ENCODE measurements around the gene PTPRG.

Gene PTPRG

DNA sequence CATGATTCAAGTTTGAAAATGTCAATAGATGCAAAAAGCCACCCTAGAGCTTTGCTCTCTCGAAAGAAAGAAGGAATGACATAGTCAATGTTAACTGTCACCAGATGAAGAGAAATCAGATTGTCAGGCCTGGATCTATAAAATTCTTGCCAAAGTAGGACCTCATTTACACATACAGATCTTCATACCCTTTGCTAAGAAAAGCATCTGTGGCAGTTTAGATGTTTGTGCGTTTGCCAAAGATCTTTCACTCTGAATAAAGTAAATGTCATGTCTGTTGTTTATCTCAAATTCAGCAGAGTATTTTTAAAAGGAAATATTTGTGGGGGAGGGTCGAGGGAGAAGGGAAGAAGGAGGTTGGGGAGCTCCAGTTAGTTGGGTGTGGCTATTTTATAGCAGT lies 692.6 kb downstream of the PTPRG start:
- no peak for DNase-seq (ENCODE audit: extremely low read depth, low read depth)
- TF ChIP-seq, protein P1, sequence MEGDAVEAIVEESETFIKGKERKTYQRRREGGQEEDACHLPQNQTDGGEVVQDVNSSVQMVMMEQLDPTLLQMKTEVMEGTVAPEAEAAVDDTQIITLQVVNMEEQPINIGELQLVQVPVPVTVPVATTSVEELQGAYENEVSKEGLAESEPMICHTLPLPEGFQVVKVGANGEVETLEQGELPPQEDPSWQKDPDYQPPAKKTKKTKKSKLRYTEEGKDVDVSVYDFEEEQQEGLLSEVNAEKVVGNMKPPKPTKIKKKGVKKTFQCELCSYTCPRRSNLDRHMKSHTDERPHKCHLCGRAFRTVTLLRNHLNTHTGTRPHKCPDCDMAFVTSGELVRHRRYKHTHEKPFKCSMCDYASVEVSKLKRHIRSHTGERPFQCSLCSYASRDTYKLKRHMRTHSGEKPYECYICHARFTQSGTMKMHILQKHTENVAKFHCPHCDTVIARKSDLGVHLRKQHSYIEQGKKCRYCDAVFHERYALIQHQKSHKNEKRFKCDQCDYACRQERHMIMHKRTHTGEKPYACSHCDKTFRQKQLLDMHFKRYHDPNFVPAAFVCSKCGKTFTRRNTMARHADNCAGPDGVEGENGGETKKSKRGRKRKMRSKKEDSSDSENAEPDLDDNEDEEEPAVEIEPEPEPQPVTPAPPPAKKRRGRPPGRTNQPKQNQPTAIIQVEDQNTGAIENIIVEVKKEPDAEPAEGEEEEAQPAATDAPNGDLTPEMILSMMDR (IDR thresholded peaks at IDR 0.05; ENCODE audit: low read depth, low read length, missing control alignments): no peak
- no peak overlapping the region for H3K4me3 ChIP-seq (replicated peaks; ENCODE audit: low read depth, low read length)

DNA sequence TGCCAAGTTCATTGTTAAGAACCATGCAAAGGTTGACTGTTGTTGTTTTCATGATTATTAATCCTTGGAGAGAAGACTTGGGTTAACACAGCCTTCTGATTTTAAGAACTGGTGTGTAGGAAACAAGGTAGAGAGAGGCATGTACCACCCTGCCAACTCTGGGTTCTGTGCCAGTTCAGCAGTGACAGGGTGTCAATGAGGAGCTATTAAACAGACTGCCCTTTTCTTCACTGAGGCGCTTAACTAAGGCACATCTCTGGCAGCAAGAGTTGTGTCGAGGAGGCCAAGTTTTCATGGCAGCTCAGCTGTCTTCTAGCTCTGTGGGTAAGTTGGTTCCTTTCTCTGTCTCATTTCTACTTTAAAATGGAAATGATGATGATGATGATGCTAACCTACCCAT lies 694.4 kb downstream of the PTPRG start:
- no peak for DNase-seq (ENCODE audit: extremely low read depth, low read depth)
- H3K4me3 ChIP-seq (replicated peaks; ENCODE audit: low read depth, low read length): no peak overlapping the region
- TF ChIP-seq, protein P1 (IDR thresholded peaks at IDR 0.05; ENCODE audit: low read depth, low read length, missing control alignments): no peak

GRCh38 chr3:62259924-62260323 lies 698.6 kb downstream of the PTPRG start:
- H3K4me3 ChIP-seq (replicated peaks; ENCODE audit: low read depth, low read length): no peak overlapping the region
- DNase-seq (ENCODE audit: extremely low read depth, low read depth): no peak
- TF ChIP-seq, protein P1 (IDR thresholded peaks at IDR 0.05; ENCODE audit: low read depth, low read length, missing control alignments): no peak

DNA sequence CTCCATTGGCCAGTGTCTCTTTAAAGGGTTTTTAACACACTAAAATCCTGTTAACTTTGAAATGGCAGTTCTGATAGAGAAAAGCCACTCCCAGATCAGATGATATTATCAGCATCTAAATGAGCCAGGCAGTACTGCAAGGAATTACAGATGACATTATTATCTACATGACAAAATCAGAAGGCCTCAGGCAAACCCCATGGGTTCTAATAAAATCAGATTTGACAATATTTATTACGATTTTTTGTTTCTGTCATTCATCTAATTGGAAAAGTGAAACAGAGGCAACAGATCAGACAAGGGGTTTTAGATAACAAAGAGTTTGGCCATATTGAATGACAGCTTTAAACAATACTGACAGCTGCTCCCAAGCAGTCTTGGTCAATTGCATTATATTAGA lies 699.3 kb downstream of the PTPRG start:
- no peak for DNase-seq (ENCODE audit: extremely low read depth, low read depth)
- no peak overlapping the region for H3K4me3 ChIP-seq (replicated peaks; ENCODE audit: low read depth, low read length)
- TF ChIP-seq, protein P1 (IDR thresholded peaks at IDR 0.05; ENCODE audit: low read depth, low read length, missing control alignments): no peak

DNA sequence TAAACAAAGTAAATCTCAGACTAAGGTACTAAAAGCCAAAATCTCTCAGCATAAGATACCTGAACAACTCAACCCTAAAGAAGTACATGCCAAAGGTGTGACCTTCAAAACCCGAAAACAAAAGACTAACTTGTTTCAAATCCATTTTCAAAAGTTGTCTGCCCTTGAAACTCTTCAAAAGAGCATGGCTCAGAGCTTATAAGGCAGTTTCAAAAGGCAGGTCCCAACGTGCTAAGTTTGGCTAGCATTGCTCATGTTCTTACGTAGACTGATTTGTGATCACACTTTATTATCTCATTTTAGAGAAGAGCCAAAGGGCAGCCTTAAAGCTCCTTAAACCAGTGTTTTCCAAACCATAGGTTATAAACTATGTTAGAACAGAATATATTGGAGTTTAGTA lies 699.8 kb downstream of the PTPRG start:
- TF ChIP-seq, protein P1 (IDR thresholded peaks at IDR 0.05; ENCODE audit: low read depth, low read length, missing control alignments): no peak
- no peak for DNase-seq (ENCODE audit: extremely low read depth, low read depth)

GRCh38 chr3:62261736-62262135 lies 700.4 kb downstream of the PTPRG start:
- H3K4me3 ChIP-seq (replicated peaks; ENCODE audit: low read depth, low read length): no peak overlapping the region
- TF ChIP-seq, protein P1 (IDR thresholded peaks at IDR 0.05; ENCODE audit: low read depth, low read length, missing control alignments): no peak
- DNase-seq (ENCODE audit: extremely low read depth, low read depth): no peak

More for the DNA sequence above, 699.8 kb downstream of the PTPRG start:
- no peak overlapping the region for H3K4me3 ChIP-seq (replicated peaks; ENCODE audit: low read depth, low read length)

- H3K4me3 ChIP-seq (replicated peaks; ENCODE audit: low read depth, low read length): no peak overlapping the region
- no peak for DNase-seq (ENCODE audit: extremely low read depth, low read depth)
- TF ChIP-seq, protein P1 (IDR thresholded peaks at IDR 0.05; ENCODE audit: low read depth, low read length, missing control alignments): no peak
Observed at GRCh38 chr3:62265528-62265927, 704.2 kb downstream of the PTPRG start.
